ENCODE results near the gene HEATR5A.

DNA sequence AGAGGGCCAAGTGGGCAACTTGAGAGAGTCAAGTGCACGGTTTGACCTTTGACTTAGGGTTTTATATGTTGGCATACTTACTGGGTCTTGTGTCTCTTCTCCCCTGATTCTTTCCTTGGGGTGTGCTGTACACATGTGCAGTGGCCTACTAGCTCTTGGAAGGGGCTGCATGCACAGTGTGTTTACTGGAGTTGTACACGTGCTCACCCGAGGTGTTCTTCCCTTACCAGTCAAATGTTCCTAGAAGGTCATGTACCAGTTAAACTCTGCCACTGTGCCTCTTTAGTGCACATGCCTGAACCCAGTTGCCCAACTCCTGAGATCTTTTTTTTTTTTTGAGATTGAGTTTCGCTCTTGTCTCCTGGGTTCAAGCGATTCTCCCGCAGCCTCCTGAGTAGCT lies 46.2 kb upstream of the HEATR5A start:
- TF ChIP-seq CTCF (IDR thresholded peaks at IDR 0.05; ENCODE audit: insufficient read depth, low read length) (no peak), POLR2AphosphoS5 (IDR thresholded peaks at IDR 0.05; ENCODE audit: low read depth) (no peak), REST (IDR thresholded peaks at IDR 0.05; ENCODE audit: insufficient replicate concordance, low read depth) (no peak)
